Ureter (tissue), 1 donor: ENCODE results near the gene PRDM15. TPM values are rescaled to one million over a fixed set of nuclear protein-coding genes. Genes with fewer than 3 reads are reported as not detected.
A peak's percentile ranks its signal among the peaks of the same experiment; 100 is the strongest.

ENCODE experiments used
- DNase-seq: peaks from one replicate; pipeline ENCODE4 v3.0.0-alpha.2; 2020; ENCODE audit warnings: low spot score
- total RNA-seq: library from RNA; stranded (reverse); gene quantifications from one replicate; pipeline ENCODE4 v1.2.4, GENCODE V29; 2023
- donor health status: DM: yes; HTN: yes; CAD: no.

Gene PRDM15
- total RNA-seq, 1 donor from 2014 or later = 14.1 TPM

- no peak for DNase-seq
These were observed 6.3 kb upstream of the PRDM15 start for GRCh38 chr21:41885341-41886024.

- no peak for DNase-seq
These were observed 5.4 kb upstream of the PRDM15 start for GRCh38 chr21:41884501-41885030.

DNA sequence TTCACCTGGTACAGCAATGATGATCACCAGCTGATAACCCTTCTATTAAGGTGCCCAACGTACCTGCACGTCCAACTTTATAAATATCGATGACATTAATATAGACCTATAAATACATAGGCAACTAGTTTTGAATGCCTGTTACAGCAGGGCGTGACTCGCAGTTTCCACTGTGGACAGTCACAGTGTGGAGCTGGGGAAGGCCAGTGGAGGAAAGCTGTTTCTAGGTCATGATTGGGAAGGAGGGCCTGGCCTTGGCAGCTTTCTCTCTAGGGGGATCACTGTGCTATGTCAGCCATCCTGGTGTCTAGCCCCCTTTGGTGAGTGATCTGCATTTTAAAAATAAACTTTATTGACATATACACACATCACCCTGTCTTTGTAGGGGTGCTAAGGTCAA lies 4.4 kb upstream of the PRDM15 start:
- DNase-seq = no peak

DNA sequence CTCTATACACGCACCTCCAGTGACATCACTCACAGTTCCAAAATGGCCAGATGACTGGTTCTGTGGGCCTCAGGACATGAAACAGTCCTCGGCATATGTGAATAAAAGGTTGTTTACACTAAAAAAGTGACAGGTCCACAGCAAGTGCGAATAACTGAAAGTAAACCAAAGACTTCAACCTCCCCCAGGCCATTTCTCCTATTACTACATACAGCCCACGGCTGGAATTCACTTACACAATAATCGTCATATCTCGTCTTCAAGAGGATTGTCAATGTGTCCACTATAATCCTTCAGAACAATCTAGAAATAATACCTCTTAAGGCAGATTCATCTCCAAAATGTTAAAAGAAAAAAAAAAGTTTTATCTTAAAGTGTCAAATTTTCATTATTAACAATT lies 1.9 kb upstream of the PRDM15 start:
- DNase-seq = no peak

DNA sequence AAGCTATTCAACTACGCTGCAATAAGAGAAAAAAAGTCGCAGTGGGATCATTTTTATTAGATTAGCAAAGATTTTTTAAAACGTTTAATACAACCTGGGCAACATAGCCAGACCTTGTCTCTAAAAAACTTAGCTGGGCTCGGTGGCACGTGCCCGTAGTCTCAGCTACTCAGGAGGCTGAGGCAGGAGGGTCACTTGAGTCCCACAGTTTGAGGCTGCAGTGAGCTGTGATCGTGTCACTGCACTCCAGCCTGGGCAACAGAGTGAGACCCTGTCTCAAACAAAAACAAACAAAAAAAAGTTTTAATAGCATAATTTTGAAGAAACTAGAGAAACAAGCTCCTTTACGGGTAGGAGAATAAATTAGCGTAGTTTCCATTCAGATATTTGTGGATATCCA lies 1.0 kb upstream of the PRDM15 start:
- DNase-seq = no peak

DNA sequence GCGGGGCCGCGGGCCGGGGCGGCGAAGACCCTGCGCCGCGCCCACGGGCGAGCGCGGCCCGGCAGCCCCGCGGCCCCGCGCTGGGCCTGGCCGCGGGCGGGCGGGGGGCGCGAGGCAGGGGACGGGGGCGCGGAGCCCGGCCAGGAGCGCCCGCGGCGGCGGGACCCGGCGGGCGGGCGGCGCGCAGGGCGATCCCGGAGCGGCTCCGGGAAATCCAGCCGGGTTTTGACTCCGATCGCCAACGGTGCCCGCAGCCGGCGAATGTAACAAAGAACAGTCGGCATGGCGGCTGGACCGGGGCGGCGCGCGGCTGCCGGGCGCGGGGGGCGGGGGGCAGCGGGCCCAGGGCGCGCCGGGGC lies 334 bp downstream of the PRDM15 start:
- peak; percentile 86 for DNase-seq

DNA sequence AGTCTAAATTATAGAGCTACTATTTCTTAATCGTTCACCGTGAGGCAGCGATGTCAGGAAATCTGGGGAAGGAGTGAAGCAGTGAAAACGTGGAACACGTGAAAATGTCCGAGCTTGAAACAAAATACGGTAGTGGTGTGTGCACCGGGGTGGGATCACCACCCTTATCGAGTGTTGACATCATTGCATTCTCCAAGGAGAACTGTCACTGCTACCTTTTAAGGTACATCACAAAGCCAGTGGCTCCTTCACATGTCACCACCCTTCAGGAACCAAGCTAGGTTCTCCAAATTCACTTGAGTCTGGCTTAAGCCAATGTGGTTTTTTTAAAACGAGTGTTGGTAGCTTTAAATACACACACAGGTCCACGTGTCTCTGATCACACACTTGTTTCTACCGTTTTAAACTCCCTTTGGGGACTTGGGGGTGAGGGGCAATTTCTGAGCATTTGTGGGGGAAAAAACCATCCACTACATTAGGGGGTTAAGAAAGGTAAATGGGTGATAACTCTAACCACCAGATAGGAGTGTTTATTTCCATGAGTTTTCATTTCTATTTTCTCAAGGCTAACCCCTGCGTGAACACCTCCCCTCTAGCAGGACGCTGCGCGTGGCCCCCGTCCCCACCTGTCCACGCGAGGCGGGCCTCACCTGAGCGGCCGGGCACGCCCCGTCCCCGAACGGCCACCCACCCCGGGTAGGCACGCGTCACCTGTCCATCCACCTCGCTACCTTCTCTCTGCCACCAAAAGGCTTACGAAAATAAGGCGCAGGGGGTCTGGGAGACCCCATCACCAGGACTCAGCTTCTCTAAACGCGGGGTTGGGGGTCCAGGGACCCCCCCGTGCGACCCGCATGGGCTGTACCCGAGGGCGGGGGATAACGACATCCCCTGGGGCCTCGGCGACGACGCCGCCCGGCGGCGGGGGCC lies 978 bp downstream of the PRDM15 start:
- no peak for DNase-seq

DNA sequence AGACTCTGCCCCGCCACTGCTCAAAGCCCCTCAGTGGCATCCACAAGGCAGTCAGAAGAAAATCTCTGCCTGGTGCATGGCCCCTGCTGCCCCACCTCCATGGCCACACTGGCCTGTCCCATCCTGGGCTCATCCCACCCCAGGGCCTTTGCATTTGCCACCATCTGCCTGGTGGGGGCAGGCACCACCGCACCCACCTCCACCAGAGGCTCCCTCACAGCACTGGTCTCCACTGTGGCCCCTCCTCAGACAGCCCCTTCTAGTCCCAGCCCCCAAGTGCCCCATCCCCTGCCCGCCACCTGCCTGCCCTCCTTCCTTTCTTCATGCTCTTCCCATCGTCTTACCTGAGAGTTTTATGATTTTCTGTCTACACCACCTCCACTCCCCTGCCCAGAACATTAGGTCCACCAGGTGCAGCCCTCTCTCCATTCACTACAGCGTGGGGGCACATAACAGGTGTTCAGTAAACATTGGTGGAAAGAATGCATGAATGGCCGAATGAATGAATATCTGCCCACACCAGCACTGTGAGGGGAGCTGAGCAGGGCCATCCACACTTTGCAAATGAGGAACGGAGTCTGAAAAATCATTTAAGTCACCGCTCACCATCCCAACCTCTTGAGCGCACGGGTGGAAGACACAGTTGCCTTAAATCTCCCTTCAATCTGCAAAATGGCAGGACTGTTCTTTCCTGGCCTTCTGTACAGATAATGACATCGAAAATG lies 2.1 kb downstream of the PRDM15 start:
- DNase-seq = no peak

- DNase-seq = no peak
These were observed 2.7 kb downstream of the PRDM15 start for GRCh38 chr21:41876396-41876795.

DNA sequence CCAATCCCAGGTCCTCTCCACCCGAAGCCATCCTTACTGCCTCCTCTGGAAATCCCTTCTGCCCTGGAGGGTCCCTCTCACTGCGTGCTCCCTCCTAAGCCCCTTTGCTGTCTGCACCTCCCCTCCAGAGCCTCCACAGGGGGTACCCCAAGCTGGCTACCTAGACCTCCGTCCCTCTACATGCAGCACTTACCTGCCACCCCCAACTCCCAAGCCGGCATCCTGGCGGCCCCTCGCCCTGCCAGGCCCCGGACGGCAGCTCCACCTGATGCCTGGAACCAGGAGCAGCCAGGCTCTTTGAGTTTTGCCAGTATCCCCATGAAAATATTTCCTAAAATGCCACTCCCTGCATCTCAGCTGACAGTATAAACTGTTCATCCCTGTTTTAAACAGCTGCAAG lies 4.1 kb downstream of the PRDM15 start:
- DNase-seq = no peak

- no peak for DNase-seq
These were observed 4.5 kb downstream of the PRDM15 start for GRCh38 chr21:41874611-41875010.

GRCh38 chr21:41873426-41873825 lies 5.7 kb downstream of the PRDM15 start:
- DNase-seq = no peak

GRCh38 chr21:41873005-41873404 lies 6.1 kb downstream of the PRDM15 start:
- DNase-seq = no peak

- no peak for DNase-seq
These were observed 7.7 kb downstream of the PRDM15 start for GRCh38 chr21:41871293-41872030.

GRCh38 chr21:41869771-41870170 lies 9.4 kb downstream of the PRDM15 start:
- no peak for DNase-seq

- no peak for DNase-seq
These were observed 11.0 kb downstream of the PRDM15 start for GRCh38 chr21:41868062-41868710.

GRCh38 chr21:41867313-41867712 lies 11.8 kb downstream of the PRDM15 start:
- no peak for DNase-seq

- DNase-seq = no peak
These were observed 12.8 kb downstream of the PRDM15 start for GRCh38 chr21:41866274-41866809.

DNA sequence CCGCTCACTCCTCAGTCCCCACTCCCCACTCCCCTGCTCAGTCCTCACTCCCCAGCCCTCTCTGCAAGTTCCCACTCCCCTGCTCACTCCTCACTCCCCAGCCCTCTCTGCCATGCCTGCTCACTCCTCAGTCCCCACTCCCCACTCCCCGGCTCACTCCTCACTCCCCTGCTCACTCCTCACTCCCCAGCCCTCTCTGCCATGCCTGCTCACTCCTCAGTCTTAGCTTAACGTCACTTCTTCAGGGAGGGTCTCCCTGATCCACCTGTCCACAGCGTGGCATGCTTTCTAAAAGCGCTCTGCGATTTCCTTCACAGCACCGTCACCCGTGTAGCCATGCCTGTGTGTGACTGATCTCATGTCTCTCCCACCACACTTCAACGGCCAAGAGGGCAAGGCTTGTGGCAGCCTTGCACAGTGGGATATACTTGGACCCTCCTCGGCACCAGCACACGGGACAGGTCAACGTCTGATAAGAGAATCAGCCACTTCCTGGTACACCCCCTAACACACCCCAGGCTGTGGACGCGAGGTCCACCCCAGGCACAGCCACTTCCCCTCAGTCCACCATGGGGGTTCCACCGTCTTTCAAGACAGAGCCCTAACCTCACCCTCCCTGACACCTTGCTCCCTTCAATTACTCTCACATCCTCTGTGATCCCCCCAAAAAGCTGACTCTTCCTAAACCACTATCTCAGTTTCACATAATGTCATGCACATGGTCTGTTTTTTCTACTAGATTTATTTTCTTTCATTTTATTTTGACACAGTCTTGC lies 14.0 kb downstream of the PRDM15 start:
- no peak for DNase-seq
